ENCODE results near the gene RYK. TPM values are rescaled to one million over a fixed set of nuclear protein-coding genes. Genes with fewer than 3 reads are reported as not detected.

RYK gene
- total RNA-seq, 1 donor from 2014 or later: 134 TPM

GRCh38 chr3:134198414-134198813, 52.2 kb downstream of the RYK start:
- Histone ChIP-seq H3K4me2 (no peak overlapping the region), H4K20me1 (ENCODE audit: low read depth) (no peaks in the 10 kb centered on the region), H3K27me3 (no peaks in the 10 kb centered on the region), H3K4me1 (no peaks in the 10 kb centered on the region), H3K27ac (no peak overlapping the region), H3K36me3 (peaks cover 4% of the 10 kb centered on the region), H3K79me2 (ENCODE audit: low read depth) (peaks cover 8% of the 10 kb centered on the region), H2AFZ (replicated peaks) (no peak overlapping the region), H3K4me3 (no peak overlapping the region), H3F3A (ENCODE audit: low read depth) (peaks cover 12% of the 10 kb centered on the region), H3K9ac (no peak overlapping the region), H3K9me3 (ENCODE audit: low read depth) (no peaks in the 10 kb centered on the region)
- Mint-ChIP-seq H3K36me3 (peaks cover 25% of the 10 kb centered on the region), H3K4me3 (no peak overlapping the region), H3K27ac (peak overlapping the region; percentile 54), H3K4me1 (peaks cover 3% of the 10 kb centered on the region), H3K9me3 (no peaks in the 10 kb centered on the region), H3K27me3 (ENCODE audit: insufficient read depth, low read depth) (no peaks in the 10 kb centered on the region)
- TF ChIP-seq EZH2 (IDR thresholded peaks at IDR 0.05): no peak
- TF ChIP-seq EZH2phosphoT487 (IDR thresholded peaks at IDR 0.05): no peak
- no peak for TF ChIP-seq CTCF (IDR thresholded peaks at IDR 0.05)
- DNase-seq (ENCODE audit: low spot score): no peak

- TF ChIP-seq EZH2 (IDR thresholded peaks at IDR 0.05) (no peak), CTCF (IDR thresholded peaks at IDR 0.05) (peak; percentile 74)
- H3K4me2 ChIP-seq: no peak overlapping the region
- H4K20me1 ChIP-seq (ENCODE audit: low read depth): no peaks in the 10 kb centered on the region
- Mint-ChIP-seq H3K27ac (no peak overlapping the region), H3K36me3 (peaks cover 25% of the 10 kb centered on the region), H3K4me1 (peaks cover 3% of the 10 kb centered on the region), H3K4me3 (no peak overlapping the region), H3K27me3 (ENCODE audit: insufficient read depth, low read depth) (no peaks in the 10 kb centered on the region), H3K9me3 (no peaks in the 10 kb centered on the region)
- peaks cover 8% of the 10 kb centered on the region for H3K79me2 ChIP-seq (ENCODE audit: low read depth)
- H3K9ac ChIP-seq: no peak overlapping the region
- no peak overlapping the region for H3K4me3 ChIP-seq
- H3K27me3 ChIP-seq: no peaks in the 10 kb centered on the region
- H2AFZ ChIP-seq (replicated peaks): no peak overlapping the region
- peaks cover 4% of the 10 kb centered on the region for H3K36me3 ChIP-seq
- no peaks in the 10 kb centered on the region for H3K9me3 ChIP-seq (ENCODE audit: low read depth)
- H3K4me1 ChIP-seq: no peaks in the 10 kb centered on the region
- peaks cover 12% of the 10 kb centered on the region for H3F3A ChIP-seq (ENCODE audit: low read depth)
- peak; percentile 53 for DNase-seq (ENCODE audit: low spot score)
- H3K27ac ChIP-seq: no peak overlapping the region
These were observed 52.9 kb downstream of the RYK start for GRCh38 chr3:134197681-134198261.

- Mint-ChIP-seq H3K9me3 (no peaks in the 10 kb centered on the region), H3K36me3 (peaks cover 17% of the 10 kb centered on the region), H3K4me3 (no peak overlapping the region), H3K27ac (no peak overlapping the region), H3K27me3 (ENCODE audit: insufficient read depth, low read depth) (no peaks in the 10 kb centered on the region), H3K4me1 (peaks cover 3% of the 10 kb centered on the region)
- Histone ChIP-seq H3K4me3 (no peak overlapping the region), H3K9me3 (ENCODE audit: low read depth) (no peaks in the 10 kb centered on the region), H2AFZ (replicated peaks) (no peak overlapping the region), H3K27ac (no peak overlapping the region), H3K36me3 (peaks cover 4% of the 10 kb centered on the region), H3K4me1 (no peaks in the 10 kb centered on the region), H3K9ac (no peak overlapping the region), H4K20me1 (ENCODE audit: low read depth) (no peaks in the 10 kb centered on the region), H3F3A (ENCODE audit: low read depth) (peaks cover 11% of the 10 kb centered on the region), H3K27me3 (no peaks in the 10 kb centered on the region), H3K79me2 (ENCODE audit: low read depth) (peaks cover 8% of the 10 kb centered on the region), H3K4me2 (no peak overlapping the region)
- no peak for DNase-seq (ENCODE audit: low spot score)
- TF ChIP-seq CTCF (IDR thresholded peaks at IDR 0.05): no peak
- TF ChIP-seq EZH2phosphoT487 (IDR thresholded peaks at IDR 0.05): no peak
- no peak for TF ChIP-seq EZH2 (IDR thresholded peaks at IDR 0.05)
These were observed 56.4 kb downstream of the RYK start for GRCh38 chr3:134194247-134194646.
